Mucosa of descending colon (tissue), 3 donors: ENCODE results near the gene STIMATE. TPM values are rescaled to one million over a fixed set of nuclear protein-coding genes. Genes with fewer than 3 reads are reported as not detected.

Experiments
- ATAC-seq: fragments of 200-7000 bp; cut with Tn5 transposase; one replicate; pipeline ENCODE4 v1.9.1; 2020; ENCODE audit warnings: mild to moderate bottlenecking, moderate library complexity
- DNase-seq, 3 donors: peaks; one replicate each; pipeline ENCODE4 v3.0.0-alpha.2; 2020
- H3K36me3 ChIP-seq: fragments of 200-600 bp; one replicate; pipeline ENCODE4 v1.8.0; 2021; ENCODE audit warnings: low read depth, mild to moderate bottlenecking
- H3K4me1 ChIP-seq: fragments of 200-600 bp; one replicate; pipeline ENCODE4 v1.8.0; 2021; ENCODE audit warnings: low read depth, mild to moderate bottlenecking
- H3K4me3 ChIP-seq: fragments of 200-600 bp; one replicate; pipeline ENCODE4 v1.8.0; 2021; ENCODE audit warnings: mild to moderate bottlenecking
- H3K9me3 ChIP-seq: fragments of 200-600 bp; one replicate; pipeline ENCODE4 v1.8.0; 2021; ENCODE audit warnings: mild to moderate bottlenecking
- CTCF ChIP-seq: fragments of 200-600 bp; IDR thresholded peaks from one replicate; pipeline ENCODE4 v1.8.0; 2022; ENCODE audit warnings: antibody characterized with exemption, mild to moderate bottlenecking
- intact Hi-C, 2 donors: fragments of 100-400 bp; cut with DNase I in 1 of 2; cut with micrococcal nuclease in 1 of 2; formaldehyde crosslinking; loops; one replicate each; pipeline versions ENCODE4 v1.11.0 to v1.11.1; 2022; cut with DNase I, micrococcal nuclease
- total RNA-seq, 3 donors: library from RNA; stranded (reverse); fragmentation: NEBNext Ultra II Directional in 2 of 3; extraction: Animal tissue kit (Norgen Biotek cat#: 25700) in 2 of 3; gene quantifications; one replicate each; pipeline versions ENCODE4 v1.2.1 to v1.2.4, GENCODE V29; 2021 to 2023
- donor health status: DM: no; HTN: no; CAD: no; lungs with moderate emphysema.
- donor health status: DM: no; HTN: no; CAD: no.
- donor health status: DM: no; HTN: yes; CAD: no.

The STIMATE gene
- total RNA-seq, 3 donors from 2014 or later = 9.3 to 14.8 (median 11.1) TPM

GRCh38 chr3:52831500-52832301 is 65.6 kb downstream of the STIMATE start:
- TF ChIP-seq CTCF = no peak
- DNase-seq (peak in 2 of 3 donors; percentile 38 to 62), ATAC-seq (peak; percentile 70)
- H3K36me3 ChIP-seq = no peaks in the 10 kb centered on the region
- intact Hi-C loops = no loop called here
- no peak overlapping the region for H3K4me3 ChIP-seq
- H3K9me3 ChIP-seq = no peaks in the 10 kb centered on the region
- peaks cover 4% of the 10 kb centered on the region for H3K4me1 ChIP-seq

- TF ChIP-seq CTCF = no peak
- no peaks in the 10 kb centered on the region for H3K9me3 ChIP-seq
- no peak for ATAC-seq
- H3K4me1 ChIP-seq = peaks cover 4% of the 10 kb centered on the region
- no peak for DNase-seq
- no peak within 1 kb of the TSS for H3K4me3 ChIP-seq
- intact Hi-C loops = no loop called here
- H3K36me3 ChIP-seq = no peaks in the 10 kb centered on the region
These were observed 66.7 kb downstream of the STIMATE start, which contains the start of gene ITIH4 for GRCh38 chr3:52830535-52831258. ITIH4 (minus strand) TSS chr3:52830672; CDS start chr3:52830642, 30 bp downstream.

GRCh38 chr3:52829906-52830463 is 67.4 kb downstream of the STIMATE start:
- H3K4me3 ChIP-seq = no peak overlapping the region
- TF ChIP-seq CTCF = no peak
- H3K9me3 ChIP-seq = no peaks in the 10 kb centered on the region
- no peaks in the 10 kb centered on the region for H3K36me3 ChIP-seq
- peaks cover 4% of the 10 kb centered on the region for H3K4me1 ChIP-seq
- ATAC-seq = peak; percentile 20
- intact Hi-C loops = no loop called here
- no peak for DNase-seq

- no peak for ATAC-seq
- Histone ChIP-seq H3K9me3 (no peaks in the 10 kb centered on the region), H3K36me3 (no peaks in the 10 kb centered on the region), H3K4me3 (no peak overlapping the region), H3K4me1 (peaks cover 4% of the 10 kb centered on the region)
- no peak for DNase-seq
- intact Hi-C loops = no loop called here
- no peak for TF ChIP-seq CTCF
These were observed 67.9 kb downstream of the STIMATE start for GRCh38 chr3:52829482-52829881.

- intact Hi-C loops = no loop called here
- Histone ChIP-seq H3K4me3 (no peak overlapping the region), H3K36me3 (no peaks in the 10 kb centered on the region), H3K9me3 (no peaks in the 10 kb centered on the region), H3K4me1 (peaks cover 4% of the 10 kb centered on the region)
- no peak for DNase-seq
- TF ChIP-seq CTCF = no peak
- peak; percentile 22 for ATAC-seq
These were observed 69.4 kb downstream of the STIMATE start for GRCh38 chr3:52827866-52828376.
